ENCODE measurements around the gene EIF5A.

EIF5A gene

GRCh38 chr17:7285679-7286078 lies 21.7 kb upstream of the EIF5A start:
- DNase-seq = no peak

- no peak for DNase-seq
These were observed 18.0 kb upstream of the EIF5A start for GRCh38 chr17:7289256-7290032.

GRCh38 chr17:7290166-7290565 lies 17.3 kb upstream of the EIF5A start:
- DNase-seq = no peak

GRCh38 chr17:7290685-7291084 lies 16.7 kb upstream of the EIF5A start:
- DNase-seq = no peak

GRCh38 chr17:7292194-7292593 lies 15.2 kb upstream of the EIF5A start:
- no peak for DNase-seq

- DNase-seq = no peak
These were observed 14.7 kb upstream of the EIF5A start for GRCh38 chr17:7292729-7293128.

- DNase-seq = peak; percentile 91
These were observed 14.3 kb upstream of the EIF5A start for GRCh38 chr17:7293159-7293558.

- DNase-seq = peak; percentile 34
These were observed 13.4 kb upstream of the EIF5A start for GRCh38 chr17:7293816-7294613.

GRCh38 chr17:7294614-7295153 lies 12.7 kb upstream of the EIF5A start, which contains the start of gene YBX2:
TSS of gene YBX2 (minus strand) at chr17:7294639. CDS start at chr17:7294500, 139 bp downstream.
- no peak for DNase-seq

GRCh38 chr17:7295230-7296180 lies 11.9 kb upstream of the EIF5A start:
- no peak for DNase-seq

- DNase-seq = peak; percentile 95
These were observed 11.1 kb upstream of the EIF5A start for GRCh38 chr17:7296189-7296861.

GRCh38 chr17:7304179-7304578 lies 3.2 kb upstream of the EIF5A start:
- no peak for DNase-seq

- peak; percentile 64 for DNase-seq
These were observed 527 bp downstream of the EIF5A start for GRCh38 chr17:7307686-7308624.

GRCh38 chr17:7308625-7309433 lies 1.4 kb downstream of the EIF5A start:
- peak; percentile 94 for DNase-seq

GRCh38 chr17:7309628-7310027 lies 2.2 kb downstream of the EIF5A start:
- DNase-seq = no peak

- no peak for DNase-seq
These were observed 3.8 kb downstream of the EIF5A start for GRCh38 chr17:7311110-7311705.

- no peak for DNase-seq
These were observed 5.1 kb downstream of the EIF5A start for GRCh38 chr17:7312432-7313087.

GRCh38 chr17:7313088-7313889 lies 5.9 kb downstream of the EIF5A start:
- DNase-seq = peak; percentile 40

Data from OCI-M1 (cell line).